HepG2 (cell line): ENCODE measurements around the gene C9orf78.

ENCODE experiments used
- BRCA1 ChIP-seq: sonication (generic); formaldehyde crosslinking; IDR thresholded peaks from 2 replicates; pipeline ENCODE4 v1.4.0; 2020; ENCODE audit warnings: missing genetic modification reagents
- CTCF ChIP-seq: sonication (generic); formaldehyde crosslinking; IDR thresholded peaks from 2 replicates; pipeline ENCODE4 v1.5.0; 2020; ENCODE audit warnings: mild to moderate bottlenecking, missing genetic modification reagents, moderate library complexity
- MXI1 ChIP-seq: IDR thresholded peaks from 3 replicates; pipeline ENCODE4 v1.6.1; 2012; ENCODE audit warnings: low read depth, low read length, inconsistent platforms, borderline replicate concordance
- RAD21 ChIP-seq: fragments of 450-650 bp; formaldehyde crosslinking; IDR thresholded peaks from 2 replicates; pipeline ENCODE4 v1.5.0; 2020; ENCODE audit warnings: mild to moderate bottlenecking
- REPIN1 ChIP-seq: sonication (generic); formaldehyde crosslinking; IDR thresholded peaks from 2 replicates; pipeline ENCODE4 v1.8.0; 2022; ENCODE audit warnings: missing genetic modification reagents, low read depth, mild to moderate bottlenecking, borderline replicate concordance
- RFX5 ChIP-seq: IDR thresholded peaks from 2 replicates; pipeline ENCODE4 v1.6.1; 2011; ENCODE audit warnings: low read depth, low read length, improper control_type of control experiment
- RFXAP ChIP-seq: sonication (generic); formaldehyde crosslinking; IDR thresholded peaks from 2 replicates; pipeline ENCODE4 v1.4.0; 2020; ENCODE audit warnings: missing genetic modification reagents, borderline replicate concordance
- SRF ChIP-seq: IDR thresholded peaks from 2 replicates; pipeline ENCODE4 v1.6.1; 2011; ENCODE audit warnings: mild to moderate bottlenecking, low read depth, low read length, moderate library complexity
- UBTF ChIP-seq: sonication (generic); formaldehyde crosslinking; IDR thresholded peaks from 2 replicates; pipeline ENCODE4 v1.4.0; 2020; ENCODE audit warnings: mild to moderate bottlenecking, missing genetic modification reagents
- ZFX ChIP-seq: sonication (generic); formaldehyde crosslinking; IDR thresholded peaks from 2 replicates; pipeline ENCODE4 v1.4.0; 2020; ENCODE audit warnings: mild to moderate bottlenecking, low read depth, missing genetic modification reagents, moderate library complexity
- ZNF207 ChIP-seq: fragments of 450-650 bp; IDR thresholded peaks from 2 replicates; pipeline ENCODE4 v1.6.1; 2016; ENCODE audit warnings: antibody characterized with exemption, borderline replicate concordance
- ZNF350 ChIP-seq: sonication (generic); formaldehyde crosslinking; IDR thresholded peaks from 2 replicates; pipeline ENCODE4 v1.4.0; 2020; ENCODE audit warnings: mild to moderate bottlenecking, low read depth, missing genetic modification reagents, borderline replicate concordance
- TF ChIP-seq, protein P1 (sequence below): IDR thresholded peaks from 2 replicates; pipeline ENCODE4 v1.6.1; 2016; ENCODE audit warnings: control low read depth
- TF ChIP-seq, protein P2 (sequence below): sonication (generic); formaldehyde crosslinking; IDR thresholded peaks from 2 replicates; pipeline ENCODE4 v1.4.0; 2020; ENCODE audit warnings: low read depth, missing genetic modification reagents

DNA sequence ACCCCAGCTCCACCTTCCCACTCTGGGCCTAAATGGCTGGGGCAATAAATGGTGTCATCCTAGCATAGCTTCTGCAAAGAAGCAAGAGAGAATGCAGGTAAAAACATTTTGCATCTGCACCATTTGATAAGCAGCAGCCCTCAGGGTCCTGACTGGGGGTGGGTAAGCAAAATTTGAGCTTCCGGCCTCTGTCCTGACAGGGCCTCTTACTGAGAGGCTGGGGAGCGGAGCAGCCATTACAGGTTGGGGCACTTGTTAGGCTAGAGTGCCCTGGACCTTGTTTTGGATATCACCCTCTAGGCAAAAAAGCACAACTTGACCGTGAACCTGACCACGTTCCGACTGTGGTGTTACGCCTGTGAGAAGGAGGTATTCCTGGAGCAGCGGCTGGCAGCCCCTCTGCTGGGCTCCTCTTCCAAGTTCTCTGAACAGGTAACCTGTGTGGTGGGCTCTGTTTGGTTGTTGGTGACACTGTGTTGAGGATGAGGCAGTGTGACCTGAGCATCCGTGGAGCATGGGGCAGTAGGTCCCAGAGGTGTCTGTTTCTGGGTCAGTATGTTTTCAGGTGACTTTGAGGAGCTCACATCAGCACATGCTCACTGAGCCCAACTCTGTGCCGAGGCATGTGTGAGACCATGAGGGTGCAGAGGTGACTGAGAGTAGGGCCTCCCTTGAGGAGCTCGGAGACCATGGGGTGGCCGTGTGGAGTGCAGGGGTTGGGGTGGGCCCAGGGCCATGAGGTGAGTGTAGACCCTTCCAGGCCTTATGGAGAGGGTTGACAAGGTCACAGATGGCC, 23.3 kb upstream of the C9orf78 start:
- no peak for TF ChIP-seq REPIN1
- no peak for TF ChIP-seq ZNF207
- no peak for TF ChIP-seq ZFX (CRISPR knock-in tag)
- no peak for TF ChIP-seq UBTF (CRISPR knock-in tag)
- no peak for TF ChIP-seq ZNF350 (CRISPR knock-in tag)
- TF ChIP-seq CTCF (CRISPR knock-in tag) = no peak
- TF ChIP-seq MXI1 = no peak
- TF ChIP-seq, protein P1, sequence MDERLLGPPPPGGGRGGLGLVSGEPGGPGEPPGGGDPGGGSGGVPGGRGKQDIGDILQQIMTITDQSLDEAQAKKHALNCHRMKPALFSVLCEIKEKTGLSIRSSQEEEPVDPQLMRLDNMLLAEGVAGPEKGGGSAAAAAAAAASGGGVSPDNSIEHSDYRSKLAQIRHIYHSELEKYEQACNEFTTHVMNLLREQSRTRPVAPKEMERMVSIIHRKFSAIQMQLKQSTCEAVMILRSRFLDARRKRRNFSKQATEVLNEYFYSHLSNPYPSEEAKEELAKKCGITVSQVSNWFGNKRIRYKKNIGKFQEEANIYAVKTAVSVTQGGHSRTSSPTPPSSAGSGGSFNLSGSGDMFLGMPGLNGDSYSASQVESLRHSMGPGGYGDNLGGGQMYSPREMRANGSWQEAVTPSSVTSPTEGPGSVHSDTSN (CRISPR knock-in tag) = no peak
- no peak for TF ChIP-seq BRCA1
- TF ChIP-seq RFX5 = no peak
- TF ChIP-seq SRF = no peak
- TF ChIP-seq RAD21 = no peak
- TF ChIP-seq, protein P2, sequence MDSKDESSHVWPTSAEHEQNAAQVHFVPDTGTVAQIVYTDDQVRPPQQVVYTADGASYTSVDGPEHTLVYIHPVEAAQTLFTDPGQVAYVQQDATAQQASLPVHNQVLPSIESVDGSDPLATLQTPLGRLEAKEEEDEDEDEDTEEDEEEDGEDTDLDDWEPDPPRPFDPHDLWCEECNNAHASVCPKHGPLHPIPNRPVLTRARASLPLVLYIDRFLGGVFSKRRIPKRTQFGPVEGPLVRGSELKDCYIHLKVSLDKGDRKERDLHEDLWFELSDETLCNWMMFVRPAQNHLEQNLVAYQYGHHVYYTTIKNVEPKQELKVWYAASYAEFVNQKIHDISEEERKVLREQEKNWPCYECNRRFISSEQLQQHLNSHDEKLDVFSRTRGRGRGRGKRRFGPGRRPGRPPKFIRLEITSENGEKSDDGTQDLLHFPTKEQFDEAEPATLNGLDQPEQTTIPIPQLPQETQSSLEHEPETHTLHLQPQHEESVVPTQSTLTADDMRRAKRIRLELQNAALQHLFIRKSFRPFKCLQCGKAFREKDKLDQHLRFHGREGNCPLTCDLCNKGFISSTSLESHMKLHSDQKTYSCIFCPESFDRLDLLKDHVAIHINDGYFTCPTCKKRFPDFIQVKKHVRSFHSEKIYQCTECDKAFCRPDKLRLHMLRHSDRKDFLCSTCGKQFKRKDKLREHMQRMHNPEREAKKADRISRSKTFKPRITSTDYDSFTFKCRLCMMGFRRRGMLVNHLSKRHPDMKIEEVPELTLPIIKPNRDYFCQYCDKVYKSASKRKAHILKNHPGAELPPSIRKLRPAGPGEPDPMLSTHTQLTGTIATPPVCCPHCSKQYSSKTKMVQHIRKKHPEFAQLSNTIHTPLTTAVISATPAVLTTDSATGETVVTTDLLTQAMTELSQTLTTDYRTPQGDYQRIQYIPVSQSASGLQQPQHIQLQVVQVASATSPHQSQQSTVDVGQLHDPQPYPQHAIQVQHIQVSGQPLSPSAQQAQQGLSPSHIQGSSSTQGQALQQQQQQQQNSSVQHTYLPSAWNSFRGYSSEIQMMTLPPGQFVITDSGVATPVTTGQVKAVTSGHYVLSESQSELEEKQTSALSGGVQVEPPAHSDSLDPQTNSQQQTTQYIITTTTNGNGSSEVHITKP (CRISPR knock-in tag) = no peak
- no peak for TF ChIP-seq RFXAP (CRISPR knock-in tag)
